HG03103 (cell line): ENCODE data around the gene MAN2A2.
"Not testable (repeated sequence)": the region's sequence is repeated elsewhere in the genome, so short reads cannot be mapped to it uniquely, and the experiment has no call there.

Experiments
- ATAC-seq: cut with Tn5 transposase; IDR thresholded peaks from one replicate; pipeline ENCODE4 v1.9.1; 2021; ENCODE audit warnings: low read depth; ENCODE audit not compliant: unreplicated experiment

Gene MAN2A2

GRCh38 chr15:90902040-90902839 lies 862 bp upstream of the MAN2A2 start:
- ATAC-seq: peak; percentile 53

DNA sequence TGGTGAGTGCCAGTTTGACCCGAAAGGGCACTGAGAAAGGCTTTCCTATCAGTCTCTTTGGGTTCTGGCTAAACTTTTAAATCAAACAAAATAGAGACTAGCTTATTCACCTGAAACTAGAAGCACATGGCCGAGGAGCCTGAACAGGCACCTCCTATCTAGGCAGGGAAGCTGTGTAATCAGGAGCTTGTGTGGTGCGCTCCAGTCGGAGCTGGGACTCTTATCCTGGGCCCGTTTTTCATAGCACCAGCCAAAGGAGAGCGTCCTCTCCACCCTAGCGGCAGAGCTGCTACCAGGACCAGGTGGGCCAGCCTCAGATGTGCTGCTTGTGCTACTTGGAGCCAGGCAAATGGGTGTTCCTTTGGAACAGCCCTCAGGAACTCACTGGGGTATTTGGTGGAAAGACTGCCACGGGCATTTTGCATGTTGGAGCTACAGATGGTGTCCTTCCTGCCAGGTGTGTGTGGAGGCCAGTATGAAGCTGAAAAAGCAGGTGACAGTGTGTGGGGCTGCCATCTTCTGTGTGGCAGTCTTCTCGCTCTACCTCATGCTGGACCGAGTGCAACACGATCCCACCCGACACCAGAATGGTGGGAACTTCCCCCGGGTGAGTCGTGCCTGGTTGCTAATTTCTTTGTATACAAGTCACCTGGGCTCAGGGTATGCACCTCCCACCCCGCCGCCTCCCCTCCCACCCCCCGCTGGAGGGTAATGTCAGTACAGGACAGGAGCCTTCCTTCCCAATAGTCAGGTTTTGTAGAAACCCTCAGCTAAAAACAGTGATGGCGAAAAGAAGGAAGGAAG lies 833 bp downstream of the MAN2A2 start:
- no peak for ATAC-seq

DNA sequence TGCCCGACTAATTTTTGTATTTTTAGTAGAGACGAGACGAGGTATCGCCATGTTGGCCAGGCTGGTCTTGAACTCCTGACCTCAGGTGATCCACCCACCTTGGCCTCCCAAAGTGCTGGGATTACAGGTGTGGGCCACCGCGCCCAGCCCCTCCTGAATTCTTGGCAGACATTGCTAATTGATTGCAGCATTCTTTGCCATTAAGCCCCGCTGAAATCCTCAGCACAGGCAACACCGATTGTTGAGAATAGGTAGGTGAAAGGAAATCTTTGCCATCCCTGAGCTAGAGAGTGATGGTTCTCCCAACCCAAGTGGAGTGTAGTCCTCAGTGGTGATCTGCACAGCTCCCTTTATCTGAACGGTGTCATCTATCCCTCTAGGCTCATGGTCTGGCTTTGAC lies 1.6 kb downstream of the MAN2A2 start:
- ATAC-seq: no peak

DNA sequence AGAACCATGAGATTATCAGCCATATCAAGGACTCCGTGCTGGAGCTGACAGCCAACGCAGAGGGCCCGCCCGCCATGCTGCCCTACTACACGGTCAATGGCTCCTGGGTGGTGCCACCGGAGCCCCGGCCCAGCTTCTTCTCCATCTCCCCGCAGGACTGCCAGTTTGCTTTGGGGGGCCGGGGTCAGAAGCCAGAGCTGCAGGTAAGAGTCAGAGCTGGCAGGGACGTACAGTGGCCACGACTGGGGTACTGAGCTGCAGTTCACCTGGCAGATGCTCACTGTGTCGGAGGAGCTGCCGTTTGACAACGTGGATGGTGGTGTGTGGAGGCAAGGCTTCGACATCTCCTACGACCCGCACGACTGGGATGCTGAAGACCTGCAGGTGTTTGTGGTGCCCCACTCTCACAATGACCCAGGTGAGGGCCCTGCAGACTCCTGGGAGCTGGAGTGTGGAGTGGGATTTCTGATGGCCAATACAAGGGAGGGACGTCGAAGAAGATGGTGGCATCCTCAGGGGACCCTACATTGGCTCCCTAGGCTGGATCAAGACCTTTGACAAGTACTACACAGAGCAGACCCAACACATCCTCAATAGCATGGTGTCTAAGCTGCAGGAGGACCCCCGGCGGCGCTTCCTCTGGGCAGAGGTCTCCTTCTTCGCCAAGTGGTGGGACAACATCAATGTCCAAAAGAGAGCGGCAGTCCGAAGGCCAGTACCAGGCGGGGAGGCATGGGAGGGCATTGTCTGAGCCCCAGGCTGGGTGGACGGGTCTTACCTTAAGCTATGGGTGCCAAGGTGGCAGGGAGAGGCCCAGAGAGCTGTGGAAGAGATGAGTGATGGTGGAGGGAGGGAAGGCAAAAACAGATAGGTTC lies 2.4 kb downstream of the MAN2A2 start:
- no peak for ATAC-seq

DNA sequence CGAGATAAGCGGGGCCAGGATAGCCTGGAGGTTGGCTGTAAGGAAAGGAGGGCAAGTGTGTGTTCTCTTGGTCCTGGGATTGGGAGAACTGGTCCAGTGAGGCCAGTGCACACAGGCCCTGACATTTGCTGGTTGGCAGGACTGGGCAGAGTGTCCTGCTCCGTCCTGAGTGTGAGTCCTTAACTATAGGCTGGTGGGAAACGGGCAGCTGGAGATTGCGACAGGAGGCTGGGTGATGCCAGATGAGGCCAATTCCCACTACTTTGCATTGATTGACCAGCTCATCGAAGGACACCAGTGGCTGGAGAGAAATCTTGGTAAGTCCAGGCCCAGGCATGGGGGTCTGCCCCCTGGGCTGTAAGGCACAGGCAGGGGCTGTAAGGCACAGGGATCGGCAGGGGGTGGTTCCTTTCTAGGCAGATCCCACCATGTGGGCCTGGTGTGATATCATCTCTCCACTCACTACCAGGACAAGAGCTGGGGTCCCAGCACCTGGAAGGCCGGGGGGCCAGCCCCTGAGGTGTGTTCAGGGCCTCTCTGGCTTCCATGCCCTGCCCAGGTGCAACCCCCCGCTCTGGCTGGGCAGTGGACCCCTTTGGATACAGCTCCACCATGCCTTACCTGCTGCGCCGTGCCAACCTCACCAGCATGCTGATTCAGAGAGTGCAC lies 3.2 kb downstream of the MAN2A2 start:
- ATAC-seq: no peak

DNA sequence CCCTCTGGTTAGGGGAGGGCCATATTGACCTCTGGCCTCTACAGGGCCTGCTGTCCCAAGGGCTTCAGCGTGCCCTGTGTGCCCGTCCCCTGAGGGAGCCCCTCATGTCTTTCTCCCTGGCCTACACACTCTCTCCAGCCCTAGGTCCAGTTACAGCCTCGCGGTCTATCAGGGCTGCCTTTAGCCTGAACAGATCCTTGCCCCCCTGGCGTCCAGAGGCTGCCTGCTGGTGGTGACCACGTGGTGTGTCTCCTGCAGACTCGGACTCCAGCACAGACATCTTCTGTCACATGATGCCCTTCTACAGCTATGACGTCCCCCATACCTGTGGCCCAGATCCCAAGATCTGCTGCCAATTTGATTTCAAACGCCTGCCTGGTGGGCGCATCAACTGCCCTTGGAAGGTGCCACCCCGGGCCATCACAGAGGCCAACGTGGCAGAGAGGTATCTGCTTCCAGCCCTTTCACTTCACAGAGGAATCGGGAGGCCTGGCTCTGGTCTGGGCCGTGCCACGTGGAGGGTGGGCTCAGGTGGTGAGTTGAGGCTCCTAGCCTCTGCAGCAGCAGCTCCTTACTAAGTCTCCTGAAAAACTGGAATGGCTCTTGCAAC lies 4.1 kb downstream of the MAN2A2 start:
- ATAC-seq: no peak

GRCh38 chr15:90907838-90908507 lies 4.9 kb downstream of the MAN2A2 start:
- ATAC-seq: no peak

- not testable (repeated sequence) for ATAC-seq
Measured at GRCh38 chr15:90909449-90909848, 6.3 kb downstream of the MAN2A2 start.

DNA sequence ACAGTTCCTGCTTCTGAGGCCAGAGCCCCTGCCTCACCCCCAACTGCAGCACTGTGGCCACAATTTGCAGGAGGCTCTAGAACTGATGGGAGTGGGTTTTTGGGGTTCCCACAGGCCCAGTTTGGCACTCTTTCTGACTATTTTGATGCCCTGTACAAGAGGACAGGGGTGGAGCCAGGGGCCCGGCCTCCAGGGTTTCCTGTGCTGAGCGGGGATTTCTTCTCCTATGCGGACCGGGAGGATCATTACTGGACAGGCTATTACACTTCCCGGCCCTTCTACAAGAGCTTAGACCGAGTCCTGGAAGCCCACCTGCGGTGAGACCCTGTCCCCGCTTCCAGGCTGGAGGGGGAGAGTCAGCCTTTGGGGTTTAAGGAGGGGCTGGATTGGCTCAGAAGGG lies 6.9 kb downstream of the MAN2A2 start:
- ATAC-seq: no peak

- ATAC-seq: no peak
Measured at GRCh38 chr15:90910441-90911301, 7.6 kb downstream of the MAN2A2 start.

DNA sequence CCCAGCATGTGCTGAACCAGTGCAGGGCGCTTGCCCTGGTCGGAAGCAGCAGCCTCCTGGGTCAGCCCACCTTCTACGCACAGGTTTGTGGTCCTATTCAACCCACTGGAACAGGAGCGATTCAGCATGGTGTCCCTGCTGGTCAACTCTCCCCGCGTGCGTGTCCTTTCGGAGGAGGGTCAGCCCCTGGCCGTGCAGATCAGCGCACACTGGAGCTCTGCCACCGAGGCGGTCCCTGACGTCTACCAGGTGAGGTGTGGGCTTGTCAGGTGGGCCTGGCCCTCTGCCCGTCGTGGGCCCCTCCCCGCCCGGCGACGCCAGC lies 8.2 kb downstream of the MAN2A2 start:
- no peak for ATAC-seq

DNA sequence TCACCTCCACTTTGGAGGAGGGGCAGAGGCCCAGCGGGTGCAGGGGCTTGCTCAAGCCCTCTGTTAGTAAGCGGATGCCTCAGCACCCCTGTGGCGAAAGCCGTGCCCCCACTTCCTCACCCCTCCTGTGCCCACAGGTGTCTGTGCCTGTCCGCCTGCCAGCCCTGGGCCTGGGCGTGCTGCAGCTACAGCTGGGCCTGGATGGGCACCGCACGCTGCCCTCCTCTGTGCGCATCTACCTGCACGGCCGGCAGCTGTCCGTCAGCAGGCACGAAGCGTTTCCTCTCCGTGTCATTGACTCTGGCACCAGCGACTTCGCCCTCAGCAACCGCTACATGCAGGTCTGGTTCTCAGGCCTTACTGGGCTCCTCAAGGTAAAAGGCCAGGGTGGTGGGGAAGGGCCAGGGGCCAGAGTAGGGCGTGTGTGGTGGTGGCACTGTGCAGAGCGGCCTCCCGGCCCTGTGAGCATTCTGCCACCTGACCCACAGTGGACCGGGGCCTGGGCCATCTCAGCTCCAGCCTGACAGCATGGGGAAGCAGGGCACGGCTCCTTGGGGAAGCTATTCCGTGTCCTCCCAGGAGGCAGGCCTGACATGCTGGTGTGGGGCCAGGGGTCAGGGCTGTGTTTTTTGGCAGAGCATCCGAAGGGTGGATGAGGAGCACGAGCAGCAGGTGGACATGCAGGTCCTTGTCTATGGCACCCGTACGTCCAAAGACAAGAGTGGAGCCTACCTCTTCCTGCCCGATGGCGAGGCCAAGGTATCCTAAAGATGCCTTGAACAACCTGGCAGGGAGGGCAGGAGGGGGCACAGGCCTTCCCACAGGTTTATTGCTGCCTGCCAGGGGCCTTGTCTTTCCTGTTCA lies 9.0 kb downstream of the MAN2A2 start:
- no peak for ATAC-seq

- ATAC-seq: no peak
Measured at GRCh38 chr15:90912770-90913075, 9.6 kb downstream of the MAN2A2 start.

DNA sequence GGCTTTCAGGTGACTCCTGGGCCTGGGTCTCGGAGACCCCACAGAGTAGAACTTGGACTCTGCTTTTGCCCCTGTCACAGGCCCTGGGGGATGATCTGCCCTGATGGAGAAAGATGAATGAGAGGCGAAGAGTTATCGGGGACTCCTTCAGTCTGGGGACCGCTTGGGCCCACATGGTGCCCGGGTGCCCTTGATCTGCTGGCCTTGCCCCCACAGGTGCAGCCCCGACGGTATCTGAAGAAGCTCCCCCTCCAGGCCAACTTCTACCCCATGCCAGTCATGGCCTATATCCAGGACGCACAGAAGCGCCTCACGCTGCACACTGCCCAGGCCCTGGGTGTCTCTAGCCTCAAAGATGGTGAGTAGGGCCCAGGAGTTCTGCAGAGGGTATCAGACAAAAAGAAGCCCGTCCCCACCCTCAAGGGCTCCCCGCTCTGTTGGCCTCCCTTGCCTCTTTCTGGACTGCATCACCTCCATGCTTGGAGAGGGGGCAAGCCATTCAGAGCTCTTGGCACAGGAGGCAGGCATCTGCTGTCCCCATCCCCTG lies 10.4 kb downstream of the MAN2A2 start:
- no peak for ATAC-seq

GRCh38 chr15:90914305-90915080 lies 11.4 kb downstream of the MAN2A2 start:
- no peak for ATAC-seq

- ATAC-seq: no peak
Measured at GRCh38 chr15:90915216-90915807, 12.2 kb downstream of the MAN2A2 start.
